ENCODE results near the gene PHC2. TPM values are rescaled to one million over a fixed set of nuclear protein-coding genes. Genes with fewer than 3 reads are reported as not detected.

The PHC2 gene
- total and polyA plus RNA-seq, 2 of the 13 experiments (the other 11 are each of a cell fraction or from before 2014, with no cell fraction given): 52.5 to 84.9 TPM

DNA sequence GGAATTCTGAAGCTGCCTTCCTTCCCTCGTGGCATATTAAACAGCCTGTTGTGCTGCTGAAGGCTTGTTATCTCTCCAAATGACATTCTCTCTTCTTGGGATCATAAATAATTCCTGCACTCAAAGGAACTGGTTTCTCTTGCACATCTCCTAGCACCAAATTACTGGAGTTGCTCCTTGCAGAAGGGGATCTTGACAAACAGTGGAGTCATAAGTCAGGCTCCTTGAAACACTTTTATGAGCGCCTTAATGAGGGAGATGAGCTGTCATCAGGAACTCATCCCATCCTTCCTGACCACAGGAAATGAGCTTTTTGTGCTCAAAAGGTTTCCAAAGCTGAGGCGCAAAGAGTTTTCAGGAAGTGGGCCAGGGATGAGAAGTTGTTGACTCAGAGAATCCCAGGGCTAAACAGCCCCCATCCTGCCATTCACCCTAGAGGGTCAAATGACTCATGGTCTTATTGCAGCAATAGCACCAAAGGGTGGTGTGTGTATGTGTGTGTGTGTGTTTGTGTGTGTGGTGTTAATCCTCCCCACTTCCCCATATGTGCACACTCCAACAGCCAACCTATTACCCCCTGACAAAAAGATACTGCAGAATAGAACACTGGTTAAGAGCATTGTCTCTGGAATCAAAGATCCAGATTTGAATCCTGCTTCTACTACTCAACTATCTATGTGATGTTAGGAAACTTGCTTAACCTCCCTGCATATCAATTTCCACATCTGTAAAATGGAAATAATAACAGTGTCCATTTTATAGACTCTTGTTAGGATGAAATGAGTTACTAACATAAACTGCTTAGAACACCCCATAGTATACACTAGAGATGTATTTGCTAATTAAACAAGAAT lies 2.8 kb upstream of the PHC2 start (continued):
- TF ChIP-seq FOXK1 (CRISPR knock-in tag; IDR thresholded peaks at IDR 0.05; ENCODE audit: borderline replicate concordance, low read depth) (peak; percentile 56; the same call in 1 of the 2 replicates), MAZ (IDR thresholded peaks at IDR 0.05; ENCODE audit: borderline replicate concordance, low read depth, low read length) (peak; percentile 40; the same call in 1 of the 2 replicates), MAZ (CRISPR knock-in tag; IDR thresholded peaks at IDR 0.05; ENCODE audit: low read depth) (no peak), TEAD3 (CRISPR knock-in tag; optimal IDR thresholded peaks at IDR 0.05; ENCODE audit: borderline replicate concordance) (peak; percentile 29), ELF1 (CRISPR knock-in tag; IDR thresholded peaks at IDR 0.05) (peak; percentile 48; the same call in 1 of the 2 replicates), ETV5 (CRISPR knock-in tag; IDR thresholded peaks at IDR 0.05; ENCODE audit: borderline replicate concordance) (peak; percentile 83; the same call in 1 of the 2 replicates), JUNB (CRISPR knock-in tag; IDR thresholded peaks at IDR 0.05; ENCODE audit: borderline replicate concordance) (peak; percentile 80), JUN (CRISPR knock-in tag; IDR thresholded peaks at IDR 0.05) (peak; percentile 88), MIER3 (CRISPR knock-in tag; IDR thresholded peaks at IDR 0.05; ENCODE audit: borderline replicate concordance) (peak; percentile 68; the same call in 1 of the 2 replicates), FOXP1 (IDR thresholded peaks at IDR 0.05) (no peak), FOXP1 (CRISPR knock-in tag; IDR thresholded peaks at IDR 0.05) (peak; percentile 77), PHF21A (CRISPR knock-in tag; IDR thresholded peaks at IDR 0.05) (no peak), ZNF282 (IDR thresholded peaks at IDR 0.05; ENCODE audit: partially characterized antibody) (no peak), ZNF772 (CRISPR knock-in tag; IDR thresholded peaks at IDR 0.05) (no peak)
- TF ChIP-seq, protein P1, sequence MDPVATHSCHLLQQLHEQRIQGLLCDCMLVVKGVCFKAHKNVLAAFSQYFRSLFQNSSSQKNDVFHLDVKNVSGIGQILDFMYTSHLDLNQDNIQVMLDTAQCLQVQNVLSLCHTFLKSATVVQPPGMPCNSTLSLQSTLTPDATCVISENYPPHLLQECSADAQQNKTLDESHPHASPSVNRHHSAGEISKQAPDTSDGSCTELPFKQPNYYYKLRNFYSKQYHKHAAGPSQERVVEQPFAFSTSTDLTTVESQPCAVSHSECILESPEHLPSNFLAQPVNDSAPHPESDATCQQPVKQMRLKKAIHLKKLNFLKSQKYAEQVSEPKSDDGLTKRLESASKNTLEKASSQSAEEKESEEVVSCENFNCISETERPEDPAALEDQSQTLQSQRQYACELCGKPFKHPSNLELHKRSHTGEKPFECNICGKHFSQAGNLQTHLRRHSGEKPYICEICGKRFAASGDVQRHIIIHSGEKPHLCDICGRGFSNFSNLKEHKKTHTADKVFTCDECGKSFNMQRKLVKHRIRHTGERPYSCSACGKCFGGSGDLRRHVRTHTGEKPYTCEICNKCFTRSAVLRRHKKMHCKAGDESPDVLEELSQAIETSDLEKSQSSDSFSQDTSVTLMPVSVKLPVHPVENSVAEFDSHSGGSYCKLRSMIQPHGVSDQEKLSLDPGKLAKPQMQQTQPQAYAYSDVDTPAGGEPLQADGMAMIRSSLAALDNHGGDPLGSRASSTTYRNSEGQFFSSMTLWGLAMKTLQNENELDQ (CRISPR knock-in tag; IDR thresholded peaks at IDR 0.05; ENCODE audit: borderline replicate concordance): no peak
- TF ChIP-seq, protein P2, sequence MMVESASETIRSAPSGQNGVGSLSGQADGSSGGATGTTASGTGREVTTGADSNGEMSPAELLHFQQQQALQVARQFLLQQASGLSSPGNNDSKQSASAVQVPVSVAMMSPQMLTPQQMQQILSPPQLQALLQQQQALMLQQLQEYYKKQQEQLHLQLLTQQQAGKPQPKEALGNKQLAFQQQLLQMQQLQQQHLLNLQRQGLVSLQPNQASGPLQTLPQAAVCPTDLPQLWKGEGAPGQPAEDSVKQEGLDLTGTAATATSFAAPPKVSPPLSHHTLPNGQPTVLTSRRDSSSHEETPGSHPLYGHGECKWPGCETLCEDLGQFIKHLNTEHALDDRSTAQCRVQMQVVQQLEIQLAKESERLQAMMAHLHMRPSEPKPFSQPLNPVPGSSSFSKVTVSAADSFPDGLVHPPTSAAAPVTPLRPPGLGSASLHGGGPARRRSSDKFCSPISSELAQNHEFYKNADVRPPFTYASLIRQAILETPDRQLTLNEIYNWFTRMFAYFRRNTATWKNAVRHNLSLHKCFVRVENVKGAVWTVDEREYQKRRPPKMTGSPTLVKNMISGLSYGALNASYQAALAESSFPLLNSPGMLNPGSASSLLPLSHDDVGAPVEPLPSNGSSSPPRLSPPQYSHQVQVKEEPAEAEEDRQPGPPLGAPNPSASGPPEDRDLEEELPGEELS (CRISPR knock-in tag; IDR thresholded peaks at IDR 0.05): peak; percentile 45; the same call in 1 of the 2 replicates
- TF ChIP-seq, protein P3, sequence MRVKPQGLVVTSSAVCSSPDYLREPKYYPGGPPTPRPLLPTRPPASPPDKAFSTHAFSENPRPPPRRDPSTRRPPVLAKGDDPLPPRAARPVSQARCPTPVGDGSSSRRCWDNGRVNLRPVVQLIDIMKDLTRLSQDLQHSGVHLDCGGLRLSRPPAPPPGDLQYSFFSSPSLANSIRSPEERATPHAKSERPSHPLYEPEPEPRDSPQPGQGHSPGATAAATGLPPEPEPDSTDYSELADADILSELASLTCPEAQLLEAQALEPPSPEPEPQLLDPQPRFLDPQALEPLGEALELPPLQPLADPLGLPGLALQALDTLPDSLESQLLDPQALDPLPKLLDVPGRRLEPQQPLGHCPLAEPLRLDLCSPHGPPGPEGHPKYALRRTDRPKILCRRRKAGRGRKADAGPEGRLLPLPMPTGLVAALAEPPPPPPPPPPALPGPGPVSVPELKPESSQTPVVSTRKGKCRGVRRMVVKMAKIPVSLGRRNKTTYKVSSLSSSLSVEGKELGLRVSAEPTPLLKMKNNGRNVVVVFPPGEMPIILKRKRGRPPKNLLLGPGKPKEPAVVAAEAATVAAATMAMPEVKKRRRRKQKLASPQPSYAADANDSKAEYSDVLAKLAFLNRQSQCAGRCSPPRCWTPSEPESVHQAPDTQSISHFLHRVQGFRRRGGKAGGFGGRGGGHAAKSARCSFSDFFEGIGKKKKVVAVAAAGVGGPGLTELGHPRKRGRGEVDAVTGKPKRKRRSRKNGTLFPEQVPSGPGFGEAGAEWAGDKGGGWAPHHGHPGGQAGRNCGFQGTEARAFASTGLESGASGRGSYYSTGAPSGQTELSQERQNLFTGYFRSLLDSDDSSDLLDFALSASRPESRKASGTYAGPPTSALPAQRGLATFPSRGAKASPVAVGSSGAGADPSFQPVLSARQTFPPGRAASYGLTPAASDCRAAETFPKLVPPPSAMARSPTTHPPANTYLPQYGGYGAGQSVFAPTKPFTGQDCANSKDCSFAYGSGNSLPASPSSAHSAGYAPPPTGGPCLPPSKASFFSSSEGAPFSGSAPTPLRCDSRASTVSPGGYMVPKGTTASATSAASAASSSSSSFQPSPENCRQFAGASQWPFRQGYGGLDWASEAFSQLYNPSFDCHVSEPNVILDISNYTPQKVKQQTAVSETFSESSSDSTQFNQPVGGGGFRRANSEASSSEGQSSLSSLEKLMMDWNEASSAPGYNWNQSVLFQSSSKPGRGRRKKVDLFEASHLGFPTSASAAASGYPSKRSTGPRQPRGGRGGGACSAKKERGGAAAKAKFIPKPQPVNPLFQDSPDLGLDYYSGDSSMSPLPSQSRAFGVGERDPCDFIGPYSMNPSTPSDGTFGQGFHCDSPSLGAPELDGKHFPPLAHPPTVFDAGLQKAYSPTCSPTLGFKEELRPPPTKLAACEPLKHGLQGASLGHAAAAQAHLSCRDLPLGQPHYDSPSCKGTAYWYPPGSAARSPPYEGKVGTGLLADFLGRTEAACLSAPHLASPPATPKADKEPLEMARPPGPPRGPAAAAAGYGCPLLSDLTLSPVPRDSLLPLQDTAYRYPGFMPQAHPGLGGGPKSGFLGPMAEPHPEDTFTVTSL (CRISPR knock-in tag; IDR thresholded peaks at IDR 0.05; ENCODE audit: borderline replicate concordance): 0 out of 2 replicates have a peak, but pooled peaks have one; percentile 46
- TF ChIP-seq, protein P4, sequence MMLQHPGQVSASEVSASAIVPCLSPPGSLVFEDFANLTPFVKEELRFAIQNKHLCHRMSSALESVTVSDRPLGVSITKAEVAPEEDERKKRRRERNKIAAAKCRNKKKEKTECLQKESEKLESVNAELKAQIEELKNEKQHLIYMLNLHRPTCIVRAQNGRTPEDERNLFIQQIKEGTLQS (CRISPR knock-in tag; IDR thresholded peaks at IDR 0.05): peak; percentile 69

Data from HepG2 (cell line).